IMR-90 (cell line): ENCODE results near the gene PLCB2. TPM values are rescaled to one million over a fixed set of nuclear protein-coding genes. Genes with fewer than 3 reads are reported as not detected.

Experiments
- ATAC-seq: fragments of 200-7000 bp; cut with Tn5 transposase; 2 replicates; pipeline ENCODE4 v1.9.1; 2020; ENCODE audit warnings: low read depth, mild to moderate bottlenecking, moderate library complexity
- BruUV-seq: library from RNA; stranded (reverse); fragments of 400-500 nt; replicated peaks from 2 replicates; lab custom pipeline; 2021; lab: Mats Ljungman, UMichigan
- CTCF ChIA-PET: fragments of 300-600 bp; formaldehyde crosslinking; extraction: SDS; loops from one replicate; lab custom pipeline; 2021; ENCODE audit warnings: antibody characterized with exemption; lab: Yijun Ruan, JAX
- POLR2A ChIA-PET: fragments of 300-600 bp; sonication (Branson Sonifier 250); formaldehyde crosslinking; loops from one replicate; lab custom pipeline; 2022; ENCODE audit warnings: antibody characterized with exemption; ENCODE audit not compliant: unreplicated experiment; lab: Charles Lee
- DNase-seq: peaks from one replicate; pipeline ENCODE4 v3.0.0; 2013
- H2AFZ ChIP-seq: replicated peaks from 2 replicates; pipeline ENCODE3; 2013; ENCODE audit warnings: low read length, mild to moderate bottlenecking; ENCODE audit not compliant: poor library complexity
- H2AK5ac ChIP-seq: 2 replicates; pipeline ENCODE4 v1.6.1; 2013; ENCODE audit warnings: low read depth, low read length, inconsistent platforms
- H2AK9ac ChIP-seq: replicated peaks from 2 replicates; pipeline ENCODE3; 2013; ENCODE audit warnings: mild to moderate bottlenecking, low read depth, low read length, moderate library complexity; ENCODE audit not compliant: poor library complexity
- H2BK120ac ChIP-seq: 2 replicates; pipeline ENCODE4 v1.6.1; 2013; ENCODE audit warnings: low read depth, low read length, inconsistent platforms
- H2BK15ac ChIP-seq: 3 replicates; pipeline ENCODE4 v1.6.1; 2013; ENCODE audit warnings: low read depth, low read length, inconsistent platforms
- H2BK20ac ChIP-seq: 2 replicates; pipeline ENCODE4 v1.6.1; 2013; ENCODE audit warnings: low read depth, mild to moderate bottlenecking, inconsistent platforms, low read length, moderate library complexity
- H2BK5ac ChIP-seq: 2 replicates; pipeline ENCODE4 v1.6.1; 2013; ENCODE audit warnings: mild to moderate bottlenecking, low read depth, low read length, inconsistent platforms; ENCODE audit not compliant: poor library complexity, severe bottlenecking
- H3K14ac ChIP-seq: replicated peaks from 2 replicates; pipeline ENCODE4 v1.6.1; 2013; ENCODE audit warnings: low read depth, low read length, inconsistent platforms
- H3K18ac ChIP-seq: 2 replicates; pipeline ENCODE4 v1.6.1; 2013; ENCODE audit warnings: low read depth, low read length, control low read depth
- H3K23ac ChIP-seq: 2 replicates; pipeline ENCODE4 v1.6.1; 2013; ENCODE audit warnings: low read depth, low read length, inconsistent platforms
- H3K27ac ChIP-seq: 2 replicates; pipeline ENCODE4 v1.5.1; 2013; ENCODE audit warnings: mild to moderate bottlenecking, control low read depth, low read length; ENCODE audit not compliant: insufficient read depth
- H3K27me3 ChIP-seq: 2 replicates; pipeline ENCODE4 v1.6.1; 2013; ENCODE audit warnings: low read length; ENCODE audit not compliant: control insufficient read depth, insufficient read depth
- H3K36me3 ChIP-seq: 2 replicates; pipeline ENCODE4 v1.6.1; 2013; ENCODE audit warnings: low read length, mixed read lengths; ENCODE audit not compliant: control insufficient read depth, insufficient read depth
- H3K4ac ChIP-seq: 2 replicates; pipeline ENCODE4 v1.6.1; 2013; ENCODE audit warnings: low read depth, low read length, inconsistent platforms
- H3K4me1 ChIP-seq: 2 replicates; pipeline ENCODE4 v1.6.1; 2013; ENCODE audit warnings: low read length, mixed read lengths; ENCODE audit not compliant: control insufficient read depth, insufficient read depth
- H3K4me2 ChIP-seq: 2 replicates; pipeline ENCODE4 v1.6.1; 2013; ENCODE audit warnings: low read depth, mild to moderate bottlenecking, control low read depth, low read length, moderate library complexity
- H3K4me3 ChIP-seq: 2 replicates; pipeline ENCODE4 v1.5.1; 2013; ENCODE audit warnings: low read depth, mild to moderate bottlenecking, control low read depth, low read length, moderate library complexity; ENCODE audit not compliant: insufficient read depth
- H3K56ac ChIP-seq: 2 replicates; pipeline ENCODE4 v1.6.1; 2013; ENCODE audit warnings: low read length, inconsistent platforms; ENCODE audit not compliant: insufficient read depth; ENCODE audit errors: extremely low read depth
- H3K79me1 ChIP-seq, 2 experiments: 2 replicates each; pipeline ENCODE4 v1.6.1; 2013; ENCODE audit warnings: low read length in 2 of 2, inconsistent platforms in 1 of 2, low read depth in 1 of 2
- H3K9ac ChIP-seq: 2 replicates; pipeline ENCODE4 v1.6.1; 2013; ENCODE audit warnings: low read depth, low read length, control low read depth
- H3K9me1 ChIP-seq: 2 replicates; pipeline ENCODE4 v1.6.1; 2013; ENCODE audit warnings: low read length, inconsistent platforms; ENCODE audit not compliant: insufficient read depth
- H3K9me3 ChIP-seq: 2 replicates; pipeline ENCODE4 v1.6.1; 2013; ENCODE audit warnings: low read length; ENCODE audit not compliant: control insufficient read depth, insufficient read depth
- H4K20me1 ChIP-seq: 2 replicates; pipeline ENCODE4 v1.6.1; 2013; ENCODE audit warnings: low read length, inconsistent platforms; ENCODE audit not compliant: insufficient read depth
- H4K5ac ChIP-seq: 2 replicates; pipeline ENCODE4 v1.6.1; 2013; ENCODE audit warnings: mild to moderate bottlenecking, low read depth, low read length, control low read depth
- H4K8ac ChIP-seq, 2 experiments: 2 replicates each; pipeline ENCODE4 v1.6.1; 2013; ENCODE audit warnings: low read depth in 2 of 2, low read length in 2 of 2, control low read depth in 1 of 2, inconsistent platforms in 1 of 2
- H4K91ac ChIP-seq: 2 replicates; pipeline ENCODE4 v1.6.1; 2013; ENCODE audit warnings: low read depth, low read length, inconsistent platforms; ENCODE audit not compliant: insufficient read depth
- BHLHE40 ChIP-seq: fragments of 150-350 bp; IDR thresholded peaks from 2 replicates; pipeline ENCODE4 v1.6.1; 2016; ENCODE audit warnings: mild to moderate bottlenecking, low read depth, low read length
- FOS ChIP-seq: fragments of 150-350 bp; IDR thresholded peaks from 2 replicates; pipeline ENCODE4 v1.6.1; 2016; ENCODE audit warnings: low read depth, low read length
- MAFK ChIP-seq: IDR thresholded peaks from 2 replicates; pipeline ENCODE4 v1.6.1; 2012; ENCODE audit warnings: low read depth, low read length, improper control_type of control experiment
- MAZ ChIP-seq: IDR thresholded peaks from 2 replicates; pipeline ENCODE4 v1.6.1; 2012; ENCODE audit warnings: low read depth, mild to moderate bottlenecking, low read length, improper control_type of control experiment, moderate library complexity, borderline replicate concordance
- POLR2A ChIP-seq: IDR thresholded peaks from 2 replicates; pipeline ENCODE4 v1.6.1; 2012; ENCODE audit warnings: mild to moderate bottlenecking, low read depth, low read length
- WGBS, 2 experiments: methylation state at CpG; one replicate each; pipeline versions ENCODE4 v1.1.5 to v1.1.7; 2013; ENCODE audit warnings: missing lambda C conversion rate in 2 of 2; ENCODE audit not compliant: insufficient read length in 1 of 2; ENCODE audit errors: extremely low coverage in 2 of 2; 5-methylcytosine and 5-hydroxymethylcytosine counted together
- dilution Hi-C: fragments of 300-500 bp; cut with HindIII; formaldehyde crosslinking; loops from one replicate; pipeline ENCODE4 v1.14.3; 2018; ENCODE audit warnings: low sequenced_read_pairs; ENCODE audit not compliant: unreplicated experiment
- in situ Hi-C: fragments of 300-500 bp; cut with MboI; formaldehyde crosslinking; loops from 3 replicates; pipeline ENCODE4 v1.14.3; 2019; ENCODE audit warnings: low sequenced_read_pairs, inconsistent platforms, mixed read lengths
- intact Hi-C: fragments of 100-400 bp; cut with micrococcal nuclease; formaldehyde crosslinking; loops from 2 replicates; pipeline ENCODE4 v1.10.0; 2022
- polyA plus RNA-seq, 3 experiments: library from polyadenylated mRNA; depleted of rRNA; stranded (reverse); fragments of >200 nt; gene quantifications; 2 replicates each; pipeline ENCODE4 v1.2.3, GENCODE V29; 2012; ENCODE audit warnings: low replicate concordance in 1 of 3
- total RNA-seq: library from RNA; depleted of rRNA; stranded (reverse); fragments of >200 nt; gene quantifications from 2 replicates; pipeline ENCODE4 v1.2.3, GENCODE V29; 2012
- TF ChIP-seq, protein P1 (sequence below): fragments of 150-350 bp; IDR thresholded peaks from 2 replicates; pipeline ENCODE4 v1.6.1; 2016; ENCODE audit warnings: low read depth, mild to moderate bottlenecking, low read length, moderate library complexity, borderline replicate concordance

Gene PLCB2
- total and polyA plus RNA-seq, 2 of the 4 experiments (the other 2 are of a cell fraction): 0.18 to 1.4 TPM

DNA sequence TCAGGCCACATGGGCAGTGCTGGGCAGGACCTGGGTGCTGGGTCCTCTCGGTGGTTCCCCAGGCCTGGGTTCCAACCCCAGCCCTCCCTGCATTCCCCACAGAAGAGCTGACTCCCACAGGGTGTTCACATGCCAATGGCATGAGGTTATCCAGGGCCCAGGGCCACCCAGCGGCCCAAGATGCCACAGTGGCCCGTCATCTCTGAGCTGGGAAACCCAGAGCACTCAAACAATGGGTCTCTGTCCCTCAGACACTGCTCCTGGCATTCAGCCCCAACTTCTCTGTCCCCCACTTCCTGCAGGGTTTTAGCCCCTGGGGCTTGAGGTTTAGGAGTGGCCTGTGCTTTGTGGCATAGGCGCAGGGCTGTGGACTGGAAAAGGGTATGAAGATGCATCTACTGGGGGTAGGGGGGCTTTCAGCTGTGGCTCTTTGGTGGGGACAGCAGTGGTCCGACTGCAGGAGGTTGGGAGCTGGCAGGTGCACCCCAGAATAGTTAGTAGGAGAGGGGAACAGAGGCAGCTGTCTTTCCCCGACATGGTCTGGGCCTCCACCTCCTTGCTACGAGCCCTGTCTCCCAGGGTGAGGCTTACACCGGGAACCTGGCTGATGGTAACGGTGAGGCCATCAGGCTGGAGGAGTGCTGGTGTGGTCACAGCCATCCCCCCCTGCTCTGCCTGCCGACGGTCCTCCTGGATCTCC is 31.3 kb upstream of the PLCB2 start:
- peaks cover 19% of the 10 kb centered on the region for H3K36me3 ChIP-seq

More for the DNA sequence above, 31.3 kb upstream of the PLCB2 start:
- Histone ChIP-seq H3K23ac (peak overlapping the region; percentile 99), H2AK5ac (peak overlapping the region; percentile 100), H2BK20ac (peak overlapping the region; percentile 98), H3K4me1 (peaks cover 40% of the 10 kb centered on the region), H2AFZ (peak overlapping the region; percentile 77), H4K20me1 (no peaks in the 10 kb centered on the region; the same call in 1 of the 2 replicates), H3K56ac (peak overlapping the region; percentile 99), H3K14ac (peak overlapping the region; percentile 98), H3K9me3 (no peaks in the 10 kb centered on the region), H3K4me3 (peak overlapping the region; percentile 45), H4K8ac (peak overlapping the region; percentile 97 to 98), H2AK9ac (peak overlapping the region; percentile 100), H3K4me2 (peak overlapping the region; percentile 92), H3K9ac (peak overlapping the region; percentile 84), H3K27me3 (no peaks in the 10 kb centered on the region), H2BK120ac (peak overlapping the region; percentile 98), H4K91ac (peak overlapping the region; percentile 100), H2BK15ac (peak overlapping the region; percentile 98), H4K5ac (peak overlapping the region; percentile 94), H3K9me1 (peaks cover 24% of the 10 kb centered on the region), H2BK5ac (peak overlapping the region; percentile 97), H3K27ac (peak overlapping the region; percentile 97), H3K79me1 (peaks cover 27 to 53% of the 10 kb centered on the region in 2 experiments; a peak in 3 of 4 replicates), H3K18ac (peak overlapping the region; percentile 93), H3K4ac (peak overlapping the region; percentile 100)
- BruUV-seq: TSS peak; percentile 9
- ATAC-seq (peak; percentile 40), DNase-seq (peak; percentile 93)
- in situ Hi-C loops (no loop called here), dilution Hi-C loops (no loop called here), intact Hi-C loops (no loop called here)
- TF ChIP-seq POLR2A: peak; percentile 62; the same call in 1 of the 2 replicates
- peak; percentile 14; the same call in 1 of the 2 replicates for TF ChIP-seq MAFK
- peak; percentile 50; the same call in 1 of the 2 replicates for TF ChIP-seq MAZ
- TF ChIP-seq, protein P1, sequence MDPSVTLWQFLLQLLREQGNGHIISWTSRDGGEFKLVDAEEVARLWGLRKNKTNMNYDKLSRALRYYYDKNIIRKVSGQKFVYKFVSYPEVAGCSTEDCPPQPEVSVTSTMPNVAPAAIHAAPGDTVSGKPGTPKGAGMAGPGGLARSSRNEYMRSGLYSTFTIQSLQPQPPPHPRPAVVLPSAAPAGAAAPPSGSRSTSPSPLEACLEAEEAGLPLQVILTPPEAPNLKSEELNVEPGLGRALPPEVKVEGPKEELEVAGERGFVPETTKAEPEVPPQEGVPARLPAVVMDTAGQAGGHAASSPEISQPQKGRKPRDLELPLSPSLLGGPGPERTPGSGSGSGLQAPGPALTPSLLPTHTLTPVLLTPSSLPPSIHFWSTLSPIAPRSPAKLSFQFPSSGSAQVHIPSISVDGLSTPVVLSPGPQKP: no peak
- peak; percentile 3; the same call in 1 of the 2 replicates for TF ChIP-seq BHLHE40
- TF ChIP-seq FOS: peak; percentile 60
- ChIA-PET CTCF (interaction anchor here (0.7 to 2.6 kb wide), 5 partner anchors 10 to 29 kb away, joined by 3 to 18 read pairs (median 5); partner anchors contain the start of gene INAFM2), POLR2A (interaction anchor here (0.9 to 3.3 kb wide), 3 partner anchors 9 to 17 kb away, joined by 3 to 20 read pairs (median 5); no protein-coding TSS in a partner anchor)
- WGBS, 2 experiments: 88% methylated on average over 3 of the region's 11 CpGs; no CpG with 5 or more reads in 1 of the 2 experiments
